GM19099 (cell line): Measurements from ENCODE around the gene CADM3.

ENCODE experiments used
- POLR2A ChIP-seq: IDR thresholded peaks from 3 replicates; pipeline ENCODE4 v1.6.1; 2011; ENCODE audit warnings: low read depth; ENCODE audit not compliant: insufficient read length; ENCODE audit errors: extremely low read depth

The CADM3 gene

DNA sequence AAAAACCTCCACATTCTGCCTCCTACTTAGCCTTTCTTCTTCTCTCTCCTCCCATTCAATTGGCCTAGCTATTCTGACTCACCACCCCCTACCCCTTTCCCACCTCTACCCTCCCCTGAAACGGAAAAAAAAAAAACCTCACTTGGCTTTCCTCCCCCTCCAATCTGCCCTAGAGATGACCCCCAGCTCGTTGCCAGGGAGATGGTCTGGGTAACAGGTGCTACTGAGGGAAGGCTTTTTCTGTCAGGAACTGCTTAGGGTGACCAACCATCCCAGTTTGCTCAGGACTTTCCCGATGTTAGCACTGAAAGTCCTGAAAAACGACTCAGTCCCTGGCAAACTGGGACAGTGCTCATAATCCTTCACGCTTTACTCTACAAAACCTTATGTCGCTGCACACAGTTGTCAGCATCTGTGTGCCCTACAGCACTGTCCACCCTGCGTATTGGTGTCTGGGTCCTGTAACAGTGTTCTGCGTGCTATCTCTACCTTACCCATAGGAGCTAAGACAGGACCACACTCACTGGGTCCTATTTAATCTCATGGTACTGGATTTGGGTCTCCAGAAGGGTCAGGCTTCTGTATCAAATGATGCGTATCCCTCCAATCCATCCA lies 7.7 kb upstream of the CADM3 start:
- TF ChIP-seq POLR2A: no peak

- no peak for TF ChIP-seq POLR2A
These were observed 3.4 kb upstream of the CADM3 start for GRCh38 chr1:159168043-159168442.

DNA sequence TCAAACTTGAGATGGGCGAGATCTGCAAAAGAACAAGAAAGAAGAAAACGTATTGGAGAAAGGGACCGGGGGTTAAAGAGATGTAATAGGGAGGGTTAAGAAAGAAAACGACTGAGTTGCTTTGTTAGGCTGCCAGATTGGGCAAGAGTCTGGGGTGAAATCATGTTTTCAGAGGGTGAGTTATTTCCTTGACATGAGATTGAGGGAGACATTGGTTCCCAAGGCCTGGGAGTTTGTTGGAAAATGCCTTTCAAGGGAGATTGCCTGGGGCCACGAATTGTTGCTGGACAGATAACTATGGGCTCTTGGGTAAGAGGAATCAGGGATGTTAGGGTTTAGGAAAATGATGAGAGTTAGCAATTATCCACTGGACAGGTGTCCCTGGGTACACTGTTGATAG lies 776 bp upstream of the CADM3 start:
- TF ChIP-seq POLR2A: no peak

DNA sequence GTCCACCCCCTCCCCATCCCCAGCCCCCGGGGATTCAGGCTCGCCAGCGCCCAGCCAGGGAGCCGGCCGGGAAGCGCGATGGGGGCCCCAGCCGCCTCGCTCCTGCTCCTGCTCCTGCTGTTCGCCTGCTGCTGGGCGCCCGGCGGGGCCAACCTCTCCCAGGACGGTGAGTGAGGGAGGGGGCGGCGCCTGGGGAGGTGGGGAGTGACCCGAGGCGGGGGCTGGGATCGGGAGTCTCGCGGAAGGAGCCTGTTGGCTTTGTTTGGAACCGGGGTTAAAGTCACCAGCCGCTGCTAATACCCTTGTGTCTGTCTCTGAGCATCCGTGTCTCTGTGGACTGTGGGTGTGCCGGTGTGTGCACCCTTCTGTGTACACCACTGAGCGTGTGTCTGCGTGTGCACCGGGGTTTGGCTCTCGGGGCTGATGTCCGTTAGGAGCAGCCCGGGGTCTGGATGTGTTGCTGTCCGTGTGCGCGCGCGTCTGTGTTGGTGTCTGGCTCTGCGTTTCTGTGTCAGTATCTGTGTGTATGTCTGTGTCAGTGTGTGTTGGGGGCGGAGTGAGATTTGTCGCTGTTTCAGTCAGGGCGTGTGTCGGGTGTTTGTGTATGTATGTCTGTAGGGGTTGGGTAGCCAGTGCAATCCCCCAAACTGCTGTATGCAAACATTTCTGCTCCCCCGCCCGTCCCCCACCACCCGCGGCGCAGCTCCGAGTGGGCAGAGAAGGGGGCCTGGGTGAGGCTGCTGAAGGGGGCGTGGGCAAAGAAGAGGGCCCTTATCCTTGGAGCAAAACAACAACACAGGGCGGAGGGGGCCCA lies 480 bp downstream of the CADM3 start:
- no peak for TF ChIP-seq POLR2A

GRCh38 chr1:159172614-159173291 lies 1.3 kb downstream of the CADM3 start:
- no peak for TF ChIP-seq POLR2A

DNA sequence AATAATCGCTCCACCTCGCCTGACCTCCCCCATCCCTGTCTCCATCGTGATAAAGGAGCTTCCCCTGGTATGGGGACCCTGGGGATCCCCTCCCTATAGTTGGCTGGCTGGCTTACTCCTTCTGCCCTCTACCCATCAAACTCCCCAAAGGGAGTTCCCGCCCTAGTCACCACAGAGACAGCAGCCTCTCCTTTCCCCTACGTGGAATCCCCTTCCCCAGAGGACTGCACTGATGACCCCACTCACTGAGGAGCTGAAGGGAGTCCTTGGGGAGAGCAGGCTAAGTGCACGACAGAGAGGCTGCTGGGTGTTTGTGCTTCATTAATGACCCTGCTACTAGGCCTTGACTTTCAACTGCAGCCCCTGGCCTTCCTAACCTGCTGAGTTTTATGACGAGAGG lies 1.9 kb downstream of the CADM3 start:
- no peak for TF ChIP-seq POLR2A

GRCh38 chr1:159175571-159175970 lies 4.2 kb downstream of the CADM3 start:
- no peak for TF ChIP-seq POLR2A

DNA sequence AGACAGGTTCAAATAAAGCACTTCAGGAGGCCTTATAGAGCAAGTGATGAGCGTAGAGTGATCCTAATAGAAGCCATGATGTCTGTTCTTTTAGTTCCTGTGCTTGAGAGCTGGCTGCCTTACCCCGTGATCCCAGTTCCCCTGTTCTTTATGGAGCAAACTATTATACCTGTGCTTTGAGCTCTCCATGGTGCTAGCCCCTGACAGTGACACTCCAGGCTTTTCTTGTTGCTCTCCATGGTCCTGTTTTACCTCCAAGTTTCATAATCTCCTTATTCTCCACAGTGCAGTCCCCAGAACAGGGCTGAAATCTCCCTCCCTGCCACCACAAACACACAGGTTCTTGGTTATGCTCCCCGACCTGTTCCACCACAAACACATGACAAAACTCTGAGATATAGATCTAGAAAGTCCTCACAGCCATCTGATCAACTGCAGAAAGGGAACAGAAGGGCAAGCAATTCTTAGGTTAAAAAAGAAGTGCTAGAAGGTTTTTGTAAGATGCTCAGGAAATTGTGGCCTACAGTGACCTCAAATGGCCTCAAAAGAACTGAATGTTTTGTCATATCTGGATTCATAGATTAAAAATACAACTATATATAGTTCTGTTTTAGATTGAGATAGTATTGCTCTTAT lies 6.0 kb downstream of the CADM3 start:
- no peak for TF ChIP-seq POLR2A

DNA sequence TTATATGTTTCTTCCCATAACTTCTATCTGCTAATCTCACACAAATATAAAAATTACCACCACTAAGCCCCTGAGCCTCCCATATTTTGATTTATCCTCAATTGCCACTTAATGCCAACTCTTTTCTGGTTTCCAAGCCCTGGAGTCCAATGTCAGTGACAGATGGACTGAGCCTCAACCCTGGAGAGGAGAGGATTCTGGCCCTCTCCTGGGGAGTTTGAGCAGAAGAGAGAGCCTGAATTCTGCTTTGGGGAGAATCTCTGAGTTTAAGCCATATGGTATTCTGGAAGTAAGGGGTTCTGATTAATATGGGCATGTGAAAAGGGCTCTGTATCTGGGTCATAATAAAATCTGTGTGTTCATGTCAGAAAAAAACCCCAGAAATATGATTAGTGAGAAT lies 8.5 kb downstream of the CADM3 start:
- no peak for TF ChIP-seq POLR2A

DNA sequence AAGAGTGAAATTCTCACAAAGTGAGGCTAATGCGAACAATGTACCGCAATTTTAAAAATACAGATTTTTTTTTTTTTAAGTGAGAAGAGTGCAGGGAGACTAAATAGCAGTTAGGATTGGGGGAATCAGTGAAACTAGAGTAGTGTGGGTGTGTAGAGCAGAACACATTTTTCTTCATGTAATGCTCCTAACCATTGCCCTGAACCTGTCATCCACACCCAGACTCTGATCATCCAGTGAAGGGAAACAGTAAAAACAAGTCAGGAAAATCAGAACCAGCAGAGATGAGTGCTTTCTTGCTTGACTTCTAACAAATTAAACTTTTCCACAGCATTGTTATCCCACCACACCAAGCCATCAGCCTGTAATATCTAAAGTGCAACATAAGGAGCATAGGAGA lies 9.1 kb downstream of the CADM3 start:
- no peak for TF ChIP-seq POLR2A

- TF ChIP-seq POLR2A: no peak
These were observed 10.1 kb downstream of the CADM3 start for GRCh38 chr1:159181328-159182024.

- no peak for TF ChIP-seq POLR2A
These were observed 12.8 kb downstream of the CADM3 start for GRCh38 chr1:159184201-159184600.

GRCh38 chr1:159185121-159185520 lies 13.7 kb downstream of the CADM3 start:
- no peak for TF ChIP-seq POLR2A

- TF ChIP-seq POLR2A: no peak
These were observed 15.6 kb downstream of the CADM3 start for GRCh38 chr1:159187033-159187432.

DNA sequence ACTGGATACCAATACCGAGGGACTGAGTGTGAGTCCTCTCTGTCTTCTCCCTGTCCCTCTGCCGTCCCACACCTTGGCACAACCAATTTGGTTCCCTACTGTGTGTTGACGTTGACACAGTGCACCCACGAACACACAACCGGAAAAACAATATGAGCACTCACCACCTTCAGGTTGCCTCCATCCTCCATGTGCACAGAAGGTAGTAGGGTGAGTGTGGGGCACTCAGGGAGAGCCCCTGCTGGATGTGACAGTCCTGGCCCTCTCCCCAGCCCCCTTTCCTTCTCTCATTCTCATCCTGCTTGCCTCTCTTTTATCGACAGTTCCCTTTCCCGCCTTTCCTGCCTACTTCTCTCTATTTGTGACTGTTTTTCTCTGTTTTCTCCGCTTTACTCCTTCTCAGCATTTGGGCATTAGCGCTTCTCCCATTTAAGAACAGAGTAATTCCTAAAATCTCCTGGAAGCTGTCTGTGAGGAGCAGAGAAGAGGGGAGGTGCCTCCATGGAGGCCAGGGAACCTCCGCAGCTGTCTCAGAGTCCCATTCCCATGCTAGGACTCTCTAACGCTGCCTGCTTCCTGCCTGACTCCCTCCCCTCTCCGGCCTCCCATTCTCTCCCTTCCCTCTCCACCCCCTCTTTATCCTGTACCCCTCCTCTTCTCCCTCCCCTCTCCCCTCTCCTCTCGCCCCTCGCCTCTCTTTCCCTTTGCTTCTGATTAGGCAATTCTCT lies 16.4 kb downstream of the CADM3 start:
- TF ChIP-seq POLR2A: no peak

DNA sequence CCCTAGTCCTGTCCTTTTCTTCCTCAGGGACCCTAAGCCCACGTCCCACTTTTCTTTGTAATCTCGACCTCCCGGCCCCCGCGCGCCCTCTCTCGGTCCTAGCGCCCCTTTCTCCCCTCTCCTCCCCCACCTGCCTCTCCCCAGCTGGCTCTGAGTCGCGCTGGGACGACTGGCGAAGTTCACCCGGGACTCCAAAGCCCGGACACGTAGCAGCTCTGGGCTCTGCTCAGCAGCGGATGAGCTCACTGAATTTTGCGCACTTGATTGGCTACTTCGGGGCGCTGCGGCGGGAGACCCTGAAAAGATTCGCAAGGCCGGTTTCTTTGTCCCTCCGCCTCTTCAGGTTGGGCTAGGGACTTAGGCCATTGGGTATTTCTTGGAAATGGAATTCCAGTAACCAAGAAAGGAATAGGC lies 17.0 kb downstream of the CADM3 start:
- TF ChIP-seq POLR2A: peak; percentile 38
